Measurements from ENCODE around the gene DNAJC15.

DNA sequence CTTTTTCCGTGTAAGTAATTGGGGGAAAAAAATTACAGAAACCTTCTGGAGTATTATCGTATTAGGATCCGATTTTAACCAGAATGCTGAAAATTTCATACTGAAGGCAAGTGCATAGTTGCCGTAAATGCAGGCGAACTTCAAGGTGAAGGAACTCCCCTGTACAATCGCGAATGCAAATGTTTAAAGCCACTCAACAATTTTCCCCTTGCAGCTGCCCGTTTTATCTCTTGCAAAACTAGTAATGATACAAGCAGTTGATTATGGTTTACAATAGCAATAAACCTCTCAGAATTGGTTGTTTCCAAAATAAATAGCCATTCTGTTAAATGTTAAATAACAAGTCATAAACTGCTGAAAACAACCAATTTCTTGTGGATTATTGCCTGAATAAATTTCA, 105.7 kb downstream of the DNAJC15 start:
- TF ChIP-seq, protein P1, sequence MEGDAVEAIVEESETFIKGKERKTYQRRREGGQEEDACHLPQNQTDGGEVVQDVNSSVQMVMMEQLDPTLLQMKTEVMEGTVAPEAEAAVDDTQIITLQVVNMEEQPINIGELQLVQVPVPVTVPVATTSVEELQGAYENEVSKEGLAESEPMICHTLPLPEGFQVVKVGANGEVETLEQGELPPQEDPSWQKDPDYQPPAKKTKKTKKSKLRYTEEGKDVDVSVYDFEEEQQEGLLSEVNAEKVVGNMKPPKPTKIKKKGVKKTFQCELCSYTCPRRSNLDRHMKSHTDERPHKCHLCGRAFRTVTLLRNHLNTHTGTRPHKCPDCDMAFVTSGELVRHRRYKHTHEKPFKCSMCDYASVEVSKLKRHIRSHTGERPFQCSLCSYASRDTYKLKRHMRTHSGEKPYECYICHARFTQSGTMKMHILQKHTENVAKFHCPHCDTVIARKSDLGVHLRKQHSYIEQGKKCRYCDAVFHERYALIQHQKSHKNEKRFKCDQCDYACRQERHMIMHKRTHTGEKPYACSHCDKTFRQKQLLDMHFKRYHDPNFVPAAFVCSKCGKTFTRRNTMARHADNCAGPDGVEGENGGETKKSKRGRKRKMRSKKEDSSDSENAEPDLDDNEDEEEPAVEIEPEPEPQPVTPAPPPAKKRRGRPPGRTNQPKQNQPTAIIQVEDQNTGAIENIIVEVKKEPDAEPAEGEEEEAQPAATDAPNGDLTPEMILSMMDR (IDR thresholded peaks at IDR 0.05): no peak
- TF ChIP-seq POLR2A (IDR thresholded peaks at IDR 0.05) (no peak), POLR2AphosphoS5 (IDR thresholded peaks at IDR 0.05) (no peak)

All from transverse colon (tissue), 4 donors.